Left ventricle myocardium inferior (tissue), 1 donor: ENCODE results near the gene PPFIA2. TPM values are rescaled to one million over a fixed set of nuclear protein-coding genes. Genes with fewer than 3 reads are reported as not detected.
A peak's percentile ranks its signal among the peaks of the same experiment; 100 is the strongest.

Source experiments
- DNase-seq: peaks from one replicate; pipeline ENCODE4 v3.0.0-alpha.2; 2020
- H3K27ac ChIP-seq: fragments of 200-600 bp; replicated peaks from 2 replicates; pipeline ENCODE4 v1.8.0; 2021
- H3K27me3 ChIP-seq: fragments of 200-600 bp; 2 replicates; pipeline ENCODE4 v1.8.0; 2021; ENCODE audit warnings: low read depth
- H3K36me3 ChIP-seq: fragments of 200-600 bp; 2 replicates; pipeline ENCODE4 v1.8.0; 2021
- H3K4me1 ChIP-seq: fragments of 200-600 bp; 2 replicates; pipeline ENCODE4 v1.8.0; 2021
- H3K4me3 ChIP-seq: fragments of 200-600 bp; 2 replicates; pipeline ENCODE4 v1.8.0; 2021; ENCODE audit warnings: mild to moderate bottlenecking, moderate library complexity
- H3K9me3 ChIP-seq: fragments of 200-600 bp; replicated peaks from 2 replicates; pipeline ENCODE4 v1.8.0; 2021
- CTCF ChIP-seq: fragments of 200-600 bp; IDR thresholded peaks from 2 replicates; pipeline ENCODE4 v1.8.0; 2021; ENCODE audit warnings: antibody characterized with exemption, mild to moderate bottlenecking, borderline replicate concordance
- intact Hi-C: fragments of 100-400 bp; cut with micrococcal nuclease; formaldehyde crosslinking; loops from one replicate; pipeline ENCODE4 v1.11.0; 2022
- total RNA-seq: library from RNA; stranded (reverse); fragmentation: NEBNext Ultra II Directional; extraction: Animal tissue kit (Norgen Biotek cat#: 25700); gene quantifications from one replicate; pipeline ENCODE4 v1.2.1, GENCODE V29; 2021
- donor health status: DM: no; HTN: yes; CAD: no; lungs with severe emphysema.

Gene PPFIA2
- total RNA-seq, 1 donor from 2014 or later = 0.82 TPM

DNA sequence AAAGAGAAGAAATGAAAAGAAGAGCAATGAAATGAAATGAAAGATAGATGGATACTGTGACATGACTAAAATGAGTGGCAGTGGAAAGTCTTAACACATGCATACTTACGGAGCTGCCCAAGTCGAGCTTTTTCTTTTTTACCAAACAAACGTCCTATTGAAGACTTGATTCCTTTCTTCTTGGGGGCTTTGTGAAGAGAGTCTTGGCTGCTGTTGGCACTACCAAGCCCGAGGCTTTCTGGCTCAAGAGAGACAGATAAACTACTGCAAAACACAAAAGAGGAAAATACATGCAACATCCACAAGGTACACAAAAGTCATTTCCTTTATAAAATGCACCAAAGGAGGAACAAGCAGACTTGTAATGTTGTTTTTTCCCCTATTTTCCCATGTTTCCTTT is 420.1 kb downstream of the PPFIA2 start:
- Histone ChIP-seq H3K27ac (no peak overlapping the region), H3K27me3 (no peaks in the 10 kb centered on the region), H3K4me3 (no peak overlapping the region), H3K9me3 (no peaks in the 10 kb centered on the region), H3K4me1 (no peaks in the 10 kb centered on the region), H3K36me3 (no peaks in the 10 kb centered on the region)
- no peak for TF ChIP-seq CTCF
- no peak for DNase-seq
- intact Hi-C loops = no loop called here

GRCh38 chr12:81337886-81338285 is 421.3 kb downstream of the PPFIA2 start:
- no peak for TF ChIP-seq CTCF
- intact Hi-C loops = no loop called here
- DNase-seq = no peak
- Histone ChIP-seq H3K27me3 (no peaks in the 10 kb centered on the region), H3K9me3 (no peaks in the 10 kb centered on the region), H3K36me3 (no peaks in the 10 kb centered on the region), H3K4me3 (no peak overlapping the region), H3K4me1 (no peaks in the 10 kb centered on the region), H3K27ac (no peak overlapping the region)

- no peak for TF ChIP-seq CTCF
- intact Hi-C loops = no loop called here
Observed at GRCh38 chr12:81333812-81334211, 425.3 kb downstream of the PPFIA2 start.

DNA sequence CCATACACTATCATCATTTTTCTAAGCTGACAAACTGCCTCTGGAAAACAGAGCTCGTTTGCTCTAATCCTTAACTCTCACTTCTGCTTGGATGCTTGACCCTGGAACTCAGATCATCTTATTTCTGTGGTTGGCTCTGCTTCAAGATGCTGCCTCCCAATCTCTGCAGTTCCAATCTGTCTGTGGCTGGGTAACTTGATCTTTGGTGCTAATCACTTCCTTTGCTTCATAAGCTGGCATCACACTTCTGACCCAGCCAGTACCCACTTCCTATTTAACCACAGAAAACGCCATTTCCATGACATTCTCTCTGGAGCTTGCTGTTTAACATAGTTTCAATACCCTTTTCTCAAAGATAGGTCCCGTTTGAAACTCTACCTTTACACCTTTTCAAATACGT is 427.1 kb downstream of the PPFIA2 start:
- Histone ChIP-seq H3K27ac (no peak overlapping the region), H3K4me1 (no peaks in the 10 kb centered on the region), H3K36me3 (no peaks in the 10 kb centered on the region), H3K9me3 (no peaks in the 10 kb centered on the region), H3K4me3 (no peak overlapping the region), H3K27me3 (no peaks in the 10 kb centered on the region)
- no peak for DNase-seq
- intact Hi-C loops = no loop called here
- no peak for TF ChIP-seq CTCF

More at GRCh38 chr12:81333812-81334211, 425.3 kb downstream of the PPFIA2 start:
- no peak for DNase-seq
- H3K4me1 ChIP-seq = no peaks in the 10 kb centered on the region
- no peak overlapping the region for H3K27ac ChIP-seq
- no peaks in the 10 kb centered on the region for H3K36me3 ChIP-seq
- H3K27me3 ChIP-seq = no peaks in the 10 kb centered on the region
- no peak overlapping the region for H3K4me3 ChIP-seq
- H3K9me3 ChIP-seq = no peaks in the 10 kb centered on the region

DNA sequence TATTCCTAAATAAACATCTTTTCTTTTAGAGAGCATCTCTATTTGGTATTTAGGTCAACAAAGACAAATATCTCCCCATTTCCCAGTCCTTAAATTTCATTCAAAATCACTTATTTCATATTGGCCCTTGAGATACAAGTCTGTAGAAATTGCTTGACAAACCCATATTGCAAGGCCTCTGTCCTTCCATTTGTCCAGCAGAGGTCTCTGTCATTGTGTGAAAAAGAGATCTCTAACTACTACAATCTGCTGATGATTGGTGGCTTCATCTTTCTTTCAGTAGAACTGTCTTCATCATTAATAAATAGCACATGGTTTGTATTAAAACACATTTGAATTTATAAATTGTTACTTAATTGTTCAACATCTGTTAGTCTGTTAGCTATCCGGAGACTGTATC is 428.7 kb downstream of the PPFIA2 start:
- peak; percentile 19 for TF ChIP-seq CTCF
- H3K27ac ChIP-seq = no peak overlapping the region
- H3K4me3 ChIP-seq = no peak overlapping the region
- no peaks in the 10 kb centered on the region for H3K4me1 ChIP-seq
- no peaks in the 10 kb centered on the region for H3K36me3 ChIP-seq
- no peaks in the 10 kb centered on the region for H3K27me3 ChIP-seq
- intact Hi-C loops = no loop called here
- DNase-seq = no peak
- no peaks in the 10 kb centered on the region for H3K9me3 ChIP-seq

DNA sequence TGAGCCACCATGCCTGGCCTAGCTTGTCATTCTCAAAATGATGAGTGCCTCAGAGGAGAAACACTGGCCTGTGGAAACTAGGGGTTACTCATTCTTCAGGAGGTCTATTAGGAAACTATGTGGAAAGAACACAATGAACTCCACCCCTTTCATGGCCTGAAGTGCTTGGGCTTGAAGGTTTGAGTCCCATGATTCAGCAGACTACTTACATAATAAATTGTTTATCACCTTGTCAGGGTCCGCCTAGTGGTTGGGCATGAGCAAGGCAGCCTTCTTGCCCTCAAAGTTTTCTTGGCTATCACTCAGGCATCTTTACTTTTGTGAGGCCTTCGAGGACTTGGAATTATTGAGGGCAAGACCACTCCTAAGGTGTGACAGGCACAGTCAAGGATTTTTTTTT is 430.1 kb downstream of the PPFIA2 start:
- Histone ChIP-seq H3K4me1 (no peaks in the 10 kb centered on the region), H3K4me3 (no peak overlapping the region), H3K27ac (no peak overlapping the region), H3K9me3 (no peaks in the 10 kb centered on the region), H3K27me3 (no peaks in the 10 kb centered on the region), H3K36me3 (no peaks in the 10 kb centered on the region)
- intact Hi-C loops = no loop called here
- no peak for DNase-seq
- no peak for TF ChIP-seq CTCF
